H1 (cell line): ENCODE results near the gene MAGI2. TPM values are rescaled to one million over a fixed set of nuclear protein-coding genes. Genes with fewer than 3 reads are reported as not detected.

Experiments used
- CTCF ChIA-PET: fragments of 300-600 bp; sonication (Branson Sonifier 250); formaldehyde crosslinking; loops from one replicate; lab custom pipeline; 2021; ENCODE audit not compliant: partially characterized antibody; lab: Charles Lee
- POLR2A ChIA-PET: fragments of 300-600 bp; sonication (Branson Sonifier 250); formaldehyde crosslinking; loops from one replicate; lab custom pipeline; 2021; ENCODE audit warnings: inconsistent platforms; ENCODE audit not compliant: partially characterized antibody; lab: Charles Lee
- DNase-seq, 2 experiments: peaks; one replicate each; pipeline versions ENCODE4 v3.0.0 to v3.0.0-alpha.2; 2010 to 2022; ENCODE audit warnings: low spot score in 2 of 2, low read depth in 1 of 2, mixed read lengths in 1 of 2
- FAIRE-seq: peaks from 2 replicates; lab custom pipeline; 2011; peaks lifted over from hg19 to GRCh38; lab: Jason Lieb, UNC
- H2AFZ ChIP-seq: 2 replicates; pipeline ENCODE4 v1.8.1; 2012; ENCODE audit warnings: low read length, inconsistent platforms
- H2AK5ac ChIP-seq: 2 replicates; pipeline ENCODE4 v1.6.1; 2013; ENCODE audit warnings: low read depth, low read length
- H2BK120ac ChIP-seq: replicated peaks from 2 replicates; pipeline ENCODE3; 2013; ENCODE audit warnings: low read depth, low read length, inconsistent platforms
- H2BK12ac ChIP-seq: 2 replicates; pipeline ENCODE4 v1.6.1; 2013; ENCODE audit warnings: low read depth, low read length
- H2BK15ac ChIP-seq: 2 replicates; pipeline ENCODE4 v1.6.1; 2013; ENCODE audit warnings: low read length
- H2BK20ac ChIP-seq: 2 replicates; pipeline ENCODE4 v1.6.1; 2013; ENCODE audit warnings: low read length
- H2BK5ac ChIP-seq: 2 replicates; pipeline ENCODE4 v1.6.1; 2013; ENCODE audit warnings: low read depth, low read length
- H3K14ac ChIP-seq: 2 replicates; pipeline ENCODE4 v1.6.1; 2013; ENCODE audit warnings: inconsistent platforms; ENCODE audit not compliant: insufficient read length
- H3K18ac ChIP-seq: 2 replicates; pipeline ENCODE4 v1.6.1; 2013; ENCODE audit warnings: low read length; ENCODE audit errors: extremely low read depth
- H3K23ac ChIP-seq: 2 replicates; pipeline ENCODE4 v1.6.1; 2013; ENCODE audit warnings: inconsistent platforms; ENCODE audit not compliant: insufficient read length
- H3K23me2 ChIP-seq: 2 replicates; pipeline ENCODE4 v1.6.1; 2013; ENCODE audit warnings: low read depth, low read length
- H3K27ac ChIP-seq: 2 replicates; pipeline ENCODE4 v1.6.1; 2011; ENCODE audit warnings: low read depth, low read length, inconsistent platforms
- H3K27me3 ChIP-seq, 4 experiments: replicated peaks in 1 of 4; 1 replicate in 1 of 4; 2 replicates in 3 of 4; pipeline versions ENCODE4 v1.6.1 to v1.8.1; 2011 to 2013; ENCODE audit warnings: low read length in 3 of 4, mild to moderate bottlenecking in 3 of 4, inconsistent platforms in 2 of 4, mixed read lengths in 2 of 4, moderate library complexity in 1 of 4; ENCODE audit not compliant: control insufficient read depth in 3 of 4, insufficient read depth in 3 of 4; ENCODE audit errors: extremely low read depth in 1 of 4
- H3K36me3 ChIP-seq, 4 experiments: 2 replicates each; pipeline versions ENCODE4 v1.6.1 to v1.8.1; 2011 to 2013; ENCODE audit warnings: mild to moderate bottlenecking in 4 of 4, low read length in 3 of 4, moderate library complexity in 2 of 4, control low read depth in 1 of 4, inconsistent platforms in 1 of 4; ENCODE audit not compliant: insufficient read depth in 4 of 4, control insufficient read depth in 2 of 4
- H3K4ac ChIP-seq: replicated peaks from 2 replicates; pipeline ENCODE3; 2013; ENCODE audit warnings: low read length, low read depth, mixed read lengths, inconsistent platforms; ENCODE audit not compliant: insufficient read length
- H3K4me1 ChIP-seq, 4 experiments: replicated peaks in 1 of 4; 1 replicate in 1 of 4; 2 replicates in 3 of 4; pipeline versions ENCODE4 v1.6.1 to v1.8.1; 2011 to 2013; ENCODE audit warnings: low read length in 3 of 4, inconsistent platforms in 2 of 4, mixed read lengths in 1 of 4; ENCODE audit not compliant: insufficient read depth in 4 of 4, control insufficient read depth in 3 of 4
- H3K4me2 ChIP-seq, 2 experiments: 2 replicates each; pipeline versions ENCODE4 v1.6.1 to v1.8.1; 2011 to 2013; ENCODE audit warnings: low read depth in 2 of 2, low read length in 2 of 2, control low read depth in 1 of 2, inconsistent platforms in 1 of 2, mild to moderate bottlenecking in 1 of 2; ENCODE audit not compliant: insufficient read depth in 1 of 2
- H3K4me3 ChIP-seq, 4 experiments: fragments of 200-600, 300-600 bp in 1 of 4; sonication (generic), shearing (Covaris generic), sonication (Bioruptor Twin) in 1 of 4; 2 replicates each; pipeline versions ENCODE4 v1.5.1 to v1.8.1; 2011 to 2016; ENCODE audit warnings: low read length in 4 of 4, low read depth in 3 of 4, control low read depth in 2 of 4, inconsistent platforms in 2 of 4, mild to moderate bottlenecking in 2 of 4, mixed read lengths in 1 of 4, moderate library complexity in 1 of 4; ENCODE audit not compliant: insufficient read depth in 2 of 4; ENCODE audit errors: extremely low read depth in 1 of 4
- H3K56ac ChIP-seq: replicated peaks from 2 replicates; pipeline ENCODE3; 2013; ENCODE audit warnings: low read depth, mild to moderate bottlenecking, mixed read lengths, low read length, inconsistent platforms; ENCODE audit not compliant: insufficient read length
- H3K79me1 ChIP-seq: 2 replicates; pipeline ENCODE4 v1.6.1; 2013; ENCODE audit warnings: low read depth, low read length, control low read depth
- H3K79me2 ChIP-seq, 2 experiments: 2 replicates each; pipeline versions ENCODE4 v1.6.1 to v1.8.1; 2012 to 2013; ENCODE audit warnings: low read length in 2 of 2, mild to moderate bottlenecking in 2 of 2, inconsistent platforms in 1 of 2; ENCODE audit not compliant: insufficient read depth in 2 of 2, control insufficient read depth in 1 of 2
- H3K9ac ChIP-seq, 4 experiments: replicated peaks in 1 of 4; 1 replicate in 1 of 4; 2 replicates in 3 of 4; pipeline versions ENCODE4 v1.6.1 to v1.8.1; 2011 to 2013; ENCODE audit warnings: low read depth in 3 of 4, low read length in 3 of 4, control low read depth in 2 of 4, mild to moderate bottlenecking in 2 of 4, moderate library complexity in 2 of 4, inconsistent platforms in 1 of 4; ENCODE audit errors: extremely low read depth in 1 of 4
- H3K9me3 ChIP-seq, 2 experiments: 2 replicates each; pipeline versions ENCODE4 v1.6.1 to v1.8.1; 2012 to 2013; ENCODE audit warnings: mild to moderate bottlenecking in 2 of 2, moderate library complexity in 2 of 2, control low read depth in 1 of 2, inconsistent platforms in 1 of 2, low read depth in 1 of 2, low read length in 1 of 2, mixed read lengths in 1 of 2; ENCODE audit not compliant: insufficient read depth in 2 of 2
- H4K20me1 ChIP-seq, 2 experiments: replicated peaks in 1 of 2; 2 replicates each; pipeline versions ENCODE3 to v1.8.1; 2011 to 2013; ENCODE audit warnings: inconsistent platforms in 2 of 2, low read length in 2 of 2, mild to moderate bottlenecking in 1 of 2; ENCODE audit not compliant: insufficient read depth in 2 of 2, control insufficient read depth in 1 of 2
- H4K5ac ChIP-seq: 2 replicates; pipeline ENCODE4 v1.6.1; 2013; ENCODE audit warnings: low read length, low read depth, mixed read lengths, inconsistent platforms; ENCODE audit not compliant: insufficient read length
- H4K8ac ChIP-seq: 2 replicates; pipeline ENCODE4 v1.8.0; 2013; ENCODE audit warnings: mild to moderate bottlenecking, moderate library complexity, low read length, inconsistent platforms; ENCODE audit not compliant: insufficient read depth; ENCODE audit errors: extremely low read depth
- H4K91ac ChIP-seq: replicated peaks from 2 replicates; pipeline ENCODE3; 2013; ENCODE audit warnings: low read length, mixed read lengths, inconsistent platforms; ENCODE audit not compliant: insufficient read length
- BACH1 ChIP-seq: IDR thresholded peaks from 2 replicates; pipeline ENCODE4 v1.6.1; 2012; ENCODE audit warnings: low read length, improper control_type of control experiment
- BRCA1 ChIP-seq: IDR thresholded peaks from 2 replicates; pipeline ENCODE4 v1.6.1; 2012; ENCODE audit warnings: low read depth, low read length, improper control_type of control experiment
- CBX8 ChIP-seq: fragments of 300-800, 300-1000 bp; sonication (generic); IDR thresholded peaks from 2 replicates; pipeline ENCODE4 v1.7.1; 2016; ENCODE audit warnings: low read depth, low read length, borderline replicate concordance
- CEBPB ChIP-seq: IDR thresholded peaks from 2 replicates; pipeline ENCODE4 v1.6.1; 2012; ENCODE audit warnings: low read depth, low read length
- CREB1 ChIP-seq: IDR thresholded peaks from 2 replicates; pipeline ENCODE4 v1.6.1; 2012; ENCODE audit warnings: inconsistent platforms
- GABPA ChIP-seq: IDR thresholded peaks from 2 replicates; pipeline ENCODE4 v1.6.1; 2011; ENCODE audit warnings: mild to moderate bottlenecking, low read length, moderate library complexity, borderline replicate concordance; ENCODE audit not compliant: insufficient read depth
- HDAC2 ChIP-seq, 2 experiments: fragments of 300-600 bp in 1 of 2; sonication (generic) in 1 of 2; IDR thresholded peaks; 2 replicates each; pipeline ENCODE4 v1.6.1; 2011 to 2012; ENCODE audit warnings: low read depth in 2 of 2, low read length in 2 of 2, mild to moderate bottlenecking in 2 of 2, moderate library complexity in 2 of 2, borderline replicate concordance in 1 of 2, inconsistent platforms in 1 of 2
- JUN ChIP-seq: IDR thresholded peaks from 2 replicates; pipeline ENCODE4 v1.6.1; 2011; ENCODE audit warnings: low read depth, mild to moderate bottlenecking, improper control_type of control experiment, low read length
- JUND ChIP-seq: IDR thresholded peaks from 2 replicates; pipeline ENCODE4 v1.6.1; 2011; ENCODE audit warnings: mild to moderate bottlenecking, improper control_type of control experiment, low read length
- KDM4A ChIP-seq: IDR thresholded peaks from one replicate; pipeline ENCODE4 v1.7.1; 2012; ENCODE audit warnings: low read depth, mild to moderate bottlenecking, moderate library complexity, low read length, inconsistent platforms; ENCODE audit not compliant: severe bottlenecking
- KDM5A ChIP-seq: fragments of 200-600 bp; IDR thresholded peaks from 2 replicates; pipeline ENCODE4 v1.7.1; 2012; ENCODE audit warnings: mild to moderate bottlenecking, low read length, inconsistent platforms, mixed read lengths
- MAFK ChIP-seq: IDR thresholded peaks from 2 replicates; pipeline ENCODE4 v1.6.1; 2012; ENCODE audit warnings: low read depth, mild to moderate bottlenecking, improper control_type of control experiment, low read length
- POU5F1 ChIP-seq: IDR thresholded peaks from 2 replicates; pipeline ENCODE4 v1.6.1; 2011; ENCODE audit warnings: low read depth, mild to moderate bottlenecking, low read length, moderate library complexity
- TAF1 ChIP-seq: IDR thresholded peaks from 2 replicates; pipeline ENCODE4 v1.6.1; 2011; ENCODE audit warnings: mild to moderate bottlenecking, low read depth, low read length
- TBP ChIP-seq: IDR thresholded peaks from 2 replicates; pipeline ENCODE4 v1.6.1; 2011; ENCODE audit warnings: low read depth, low read length, improper control_type of control experiment
- TEAD4 ChIP-seq: IDR thresholded peaks from 2 replicates; pipeline ENCODE4 v1.6.1; 2012; ENCODE audit warnings: low read depth, low read length, inconsistent platforms, mixed read lengths
- WGBS, 2 experiments: shearing (Covaris generic) in 1 of 2; methylation state at CpG; one replicate each; pipeline versions ENCODE4 v1.1.6 to v1.1.7; 2013 to 2015; ENCODE audit warnings: low lambda C conversion rate in 2 of 2, mixed read lengths in 2 of 2, inconsistent platforms in 1 of 2, low coverage in 1 of 2, missing lambda C conversion rate in 1 of 2; ENCODE audit not compliant: insufficient replicate concordance in 2 of 2, insufficient coverage in 1 of 2, insufficient read length in 1 of 2; ENCODE audit errors: extremely low coverage in 1 of 2, missing lambda C conversion rate in 1 of 2; 5-methylcytosine and 5-hydroxymethylcytosine counted together
- polyA plus RNA-seq, 7 experiments: library from polyadenylated mRNA; depleted of rRNA in 3 of 7; stranded (reverse) in 5 of 7; unstranded in 2 of 7; fragments of >200 nt in 5 of 7; fragments of 200-250 nt in 2 of 7; gene quantifications; 1 replicate in 5 of 7; 2 replicates in 1 of 7; 4 replicates in 1 of 7; pipeline versions ENCODE4 v1.2.1 to v1.2.3, GENCODE V29; 2011 to 2013; ENCODE audit warnings: missing spikeins in 2 of 7, mixed read lengths in 2 of 7
- total RNA-seq: library from RNA; stranded (reverse); fragmentation: NEBNext Ultra II Directional; extraction: Animal tissue kit (Norgen Biotek cat#: 25700); gene quantifications from 2 replicates; pipeline ENCODE4 v1.2.1, GENCODE V29; 2021

Gene MAGI2
- total and polyA plus RNA-seq, 2 of the 8 experiments (the other 6 are each of a cell fraction or from before 2014, with no cell fraction given) = 6.0 to 27.3 TPM

- Histone ChIP-seq H3K4me3 (no peak overlapping the region), H3K9ac (no peak overlapping the region), H3K27me3 (no peaks in the 10 kb centered on the region), H4K5ac (no peak overlapping the region), H2AK5ac (no peak overlapping the region), H2BK15ac (no peak overlapping the region), H4K8ac (no peak overlapping the region), H4K91ac (no peak overlapping the region), H3K9me3 (no peaks in the 10 kb centered on the region), H2BK5ac (peak overlapping the region; percentile 53; the same call in 1 of the 2 replicates), H4K20me1 (no peaks in the 10 kb centered on the region), H3K4ac (no peak overlapping the region), H2BK120ac (peak overlapping the region; percentile 51), H3K36me3 (no peaks in the 10 kb centered on the region; a peak in 1 of 8 replicates), H3K79me1 (no peaks in the 10 kb centered on the region), H3K27ac (no peak overlapping the region), H3K18ac (no peak overlapping the region), H3K4me2 (no peak overlapping the region), H2AFZ (no peak overlapping the region), H3K23me2 (no peaks in the 10 kb centered on the region; the same call in 1 of the 2 replicates), H3K23ac (no peak overlapping the region), H3K56ac (no peak overlapping the region), H3K79me2 (no peaks in the 10 kb centered on the region), H2BK12ac (no peak overlapping the region), H3K14ac (no peak overlapping the region), H3K4me1 (peaks cover 0 to 13% (median 8%) of the 10 kb centered on the region in 4 experiments; a peak in 4 of 7 replicates), H2BK20ac (no peak overlapping the region)
- ChIA-PET CTCF (interaction anchor here (0.7 to 1.5 kb wide), 4 partner anchors 10 to 40 kb away, joined by 3 to 5 read pairs (median 3); no protein-coding TSS in a partner anchor), POLR2A (interaction anchor here (2.5 kb wide), 1 partner anchor 11 kb away, joined by 16 read pairs; no protein-coding TSS in a partner anchor)
- DNase-seq = no peak
- 74% methylated on average over 2 of the region's 2 CpGs; no CpG with 5 or more reads in 1 of the 2 experiments for WGBS, 2 experiments
- FAIRE-seq = no peak
- TF ChIP-seq CEBPB = no peak
- TF ChIP-seq POU5F1 = no peak
- no peak for TF ChIP-seq TEAD4
- TF ChIP-seq MAFK = no peak
- TF ChIP-seq HDAC2 (IDR thresholded peaks at IDR 0.05; ENCODE audit: borderline replicate concordance in 1 of 2, low read depth in 2 of 2, low read length in 2 of 2) = no peak
- TF ChIP-seq CREB1 = no peak
- TF ChIP-seq BACH1 = no peak
- no peak for TF ChIP-seq GABPA
- TF ChIP-seq CBX8 = no peak
- no peak for TF ChIP-seq JUN
- no peak for TF ChIP-seq KDM5A
- no peak for TF ChIP-seq TAF1
- no peak for TF ChIP-seq TBP
- no peak for TF ChIP-seq JUND
- TF ChIP-seq BRCA1 = no peak
- no peak for TF ChIP-seq KDM4A
These were observed 885.6 kb downstream of the MAGI2 start for GRCh38 chr7:78567836-78568235.
